DMS 273 (cell line): ENCODE results near the gene SECISBP2.
A peak's percentile ranks its signal among the peaks of the same experiment; 100 is the strongest.

Experiments
- DNase-seq: peaks from one replicate; lab custom pipeline; 2025; ENCODE audit not compliant: unreplicated experiment; lab: John Stamatoyannopoulos, UW

SECISBP2 gene

DNA sequence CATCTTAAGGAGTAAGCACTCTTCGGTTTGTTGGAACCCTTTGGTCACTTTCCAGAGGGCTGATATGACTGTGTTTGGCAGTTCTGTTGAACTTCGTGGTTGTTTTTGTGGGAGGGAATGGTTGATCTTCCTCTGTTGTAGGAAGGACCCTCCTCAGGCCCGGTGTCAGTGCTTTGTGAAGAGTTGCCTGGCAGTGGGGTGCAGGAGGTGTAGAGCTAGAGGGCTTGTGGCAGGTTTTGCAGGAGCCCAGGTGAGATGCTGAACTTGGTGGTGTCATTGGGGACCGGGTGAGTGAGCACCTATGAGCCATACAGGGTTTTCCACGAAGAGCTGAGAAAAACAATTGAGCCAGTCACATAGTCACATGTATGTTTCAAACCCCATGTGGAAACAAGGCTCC, 27.2 kb downstream of the SECISBP2 start:
- DNase-seq, result no peak

DNA sequence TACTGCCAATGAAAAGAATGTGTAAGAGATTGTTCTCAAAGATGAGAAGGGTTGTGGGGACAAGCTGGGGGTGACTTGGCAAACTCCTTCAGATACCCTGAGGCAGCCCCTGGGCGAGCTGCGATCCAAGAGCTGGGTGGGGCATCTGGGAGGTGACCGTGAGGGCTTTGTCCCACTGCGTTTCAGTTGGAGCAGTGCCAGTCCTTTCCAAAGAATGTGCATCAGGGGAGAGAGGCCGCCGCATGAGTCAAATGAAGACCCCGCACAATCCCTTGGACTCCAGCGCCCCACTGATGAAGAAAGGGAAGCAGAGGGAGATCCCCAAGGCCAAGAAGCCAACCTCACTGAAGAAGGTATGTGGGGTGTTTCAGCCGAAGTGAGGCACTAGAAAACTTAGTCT, 28.4 kb downstream of the SECISBP2 start:
- no peak for DNase-seq

DNA sequence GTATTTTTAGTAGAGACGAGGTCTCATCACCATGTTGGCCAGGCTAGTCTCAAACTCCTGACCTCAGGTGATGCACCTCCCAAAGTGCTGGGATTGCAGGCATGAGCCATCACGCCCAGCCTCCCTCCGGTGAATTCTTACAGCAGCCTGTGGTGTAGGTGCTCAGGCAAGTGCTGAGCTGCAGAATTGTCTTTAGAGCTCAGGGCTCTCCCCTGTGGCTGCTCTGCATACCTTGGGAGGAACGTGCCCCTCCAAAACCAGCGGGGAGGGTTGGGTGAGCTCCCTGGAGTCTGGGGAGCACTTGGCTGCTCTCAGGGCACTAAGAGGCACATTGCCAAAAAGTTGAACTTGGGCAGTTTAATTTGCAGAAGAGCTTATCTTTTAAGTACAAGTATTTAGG, 29.4 kb downstream of the SECISBP2 start:
- no peak for DNase-seq

DNA sequence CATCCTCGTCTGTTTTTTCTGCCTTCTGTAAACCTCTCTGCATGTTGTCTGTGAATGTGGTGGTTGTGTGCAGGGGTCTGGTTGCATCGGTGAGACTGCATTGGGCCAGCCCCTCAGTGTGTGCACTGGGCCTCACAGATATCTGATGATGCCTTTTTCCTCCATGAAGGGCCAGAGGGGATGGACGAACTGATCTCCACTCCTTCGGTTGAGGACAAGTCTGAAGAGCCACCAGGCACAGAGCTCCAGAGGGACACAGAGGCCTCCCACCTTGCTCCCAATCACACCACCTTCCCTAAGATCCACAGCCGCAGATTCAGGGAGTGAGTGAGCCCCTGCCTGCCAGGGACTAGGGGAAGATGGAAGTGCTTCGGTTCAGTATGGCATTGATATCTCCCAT, 31.3 kb downstream of the SECISBP2 start:
- DNase-seq, result no peak

DNA sequence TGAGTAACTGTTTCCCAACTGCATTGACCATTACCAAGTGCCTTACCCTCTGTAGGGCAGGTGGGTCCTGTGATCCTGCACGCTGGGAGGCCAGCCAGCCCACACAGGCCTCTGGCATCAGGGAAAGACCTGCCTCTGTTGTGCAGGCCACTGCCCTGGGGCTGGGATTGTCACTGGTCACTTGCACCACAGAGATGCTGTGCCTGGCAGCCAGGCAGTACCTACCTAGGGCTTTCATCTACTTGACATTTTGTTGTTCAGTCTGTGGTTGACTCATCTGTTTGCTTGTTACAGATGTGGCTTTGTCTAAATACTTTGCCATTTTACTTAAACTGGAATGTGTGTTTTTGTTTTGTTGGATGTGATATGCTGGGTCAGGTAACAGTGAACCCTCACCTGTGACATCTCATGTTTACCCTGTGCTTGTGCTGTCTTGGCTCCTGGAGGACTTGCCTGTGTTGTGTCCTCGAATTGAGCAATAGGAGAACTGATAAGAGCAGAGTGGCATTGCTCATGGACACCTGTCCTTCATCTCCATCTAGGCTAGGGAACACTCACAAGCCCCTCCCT, 32.8 kb downstream of the SECISBP2 start:
- DNase-seq, result no peak

DNA sequence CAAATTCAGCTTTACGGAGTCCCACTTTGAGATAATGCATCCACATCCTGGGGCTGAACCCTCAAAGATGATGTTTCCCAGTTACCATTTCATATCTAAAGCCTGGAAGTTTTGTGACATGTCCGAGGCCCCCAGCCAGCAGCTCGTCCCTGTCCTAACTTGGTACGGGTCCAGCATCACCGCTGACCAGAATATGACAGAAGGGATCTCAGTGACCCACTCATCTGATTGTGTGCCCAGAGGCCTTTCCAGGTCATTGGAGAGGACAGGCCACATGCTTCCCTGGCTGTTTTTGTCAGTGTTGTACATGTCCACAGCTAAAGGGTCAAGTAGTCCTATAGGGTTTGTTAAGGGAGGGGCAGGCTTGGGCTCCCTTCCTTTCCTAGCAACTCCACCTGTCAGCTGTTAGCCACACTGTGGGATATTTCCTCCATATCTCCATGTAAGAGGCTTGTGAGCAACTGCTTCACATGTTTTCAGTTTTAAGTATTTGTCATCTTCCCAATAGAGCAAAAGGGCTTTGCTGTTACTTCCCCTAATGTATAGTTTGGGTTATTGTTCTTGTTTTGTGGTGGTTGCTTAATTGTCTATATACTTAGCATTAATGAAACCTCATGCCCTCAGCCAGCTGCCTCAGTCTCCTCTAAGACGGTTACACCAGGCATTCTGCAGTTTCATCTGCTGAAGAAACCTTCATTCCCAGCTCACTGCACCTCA, 33.4 kb downstream of the SECISBP2 start:
- DNase-seq, result no peak

DNA sequence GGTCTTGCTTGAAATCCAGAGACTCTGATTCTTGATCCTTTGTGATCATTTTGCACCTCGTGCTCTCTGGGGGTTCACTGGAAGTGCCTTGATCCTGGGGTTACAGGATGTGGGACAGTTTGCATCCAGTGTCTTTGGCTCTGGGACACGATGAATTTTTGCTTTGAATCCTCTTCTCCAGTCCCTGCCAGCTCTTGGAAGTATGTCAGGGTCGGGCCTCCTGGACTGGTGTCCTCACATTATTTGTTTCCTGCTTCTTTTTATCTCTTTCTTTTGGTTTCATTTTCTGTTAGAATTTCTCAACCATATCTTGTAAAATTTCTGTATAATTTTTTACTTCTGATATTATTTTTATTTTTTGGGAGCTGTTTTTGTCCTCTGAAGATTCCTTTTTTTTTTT, 34.2 kb downstream of the SECISBP2 start:
- DNase-seq, result no peak

DNA sequence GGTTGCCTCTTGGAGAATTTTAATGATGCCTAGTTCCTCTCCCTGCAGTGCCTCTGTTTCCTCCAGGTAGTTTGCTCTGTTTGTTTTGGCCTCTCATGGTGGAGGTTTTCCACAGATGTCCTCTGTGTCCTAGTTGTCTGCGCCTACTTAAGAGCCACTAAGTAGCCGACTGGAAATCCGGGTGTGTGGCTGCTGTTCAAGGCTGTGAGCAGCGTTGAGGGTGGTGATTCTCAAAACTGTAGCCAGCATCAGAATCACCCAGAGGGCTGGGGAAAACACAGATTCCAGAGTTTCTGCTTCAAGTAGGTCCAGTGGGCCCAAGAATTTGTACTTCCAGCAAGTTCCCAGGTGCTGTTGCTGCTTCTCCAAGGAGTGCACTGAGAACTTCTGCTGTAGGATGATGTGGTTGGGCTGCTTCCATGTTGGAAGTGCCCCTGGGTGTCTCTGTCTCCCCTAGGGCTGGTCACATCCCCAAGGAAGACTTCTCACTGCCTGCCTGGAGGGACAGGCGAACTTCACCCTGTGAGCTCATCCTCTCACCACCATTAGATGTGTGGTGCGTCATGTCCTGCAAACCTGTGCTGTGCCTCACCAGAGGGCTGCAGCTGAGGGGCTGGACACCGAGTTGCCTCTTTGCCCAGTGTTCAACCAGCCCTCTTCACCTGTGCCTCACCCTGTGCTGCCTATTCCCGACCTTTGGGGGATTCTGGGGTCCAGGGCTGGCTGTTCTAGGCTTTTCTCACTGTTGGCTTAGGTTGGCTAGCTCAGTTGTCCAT, 34.8 kb downstream of the SECISBP2 start:
- no peak for DNase-seq

DNA sequence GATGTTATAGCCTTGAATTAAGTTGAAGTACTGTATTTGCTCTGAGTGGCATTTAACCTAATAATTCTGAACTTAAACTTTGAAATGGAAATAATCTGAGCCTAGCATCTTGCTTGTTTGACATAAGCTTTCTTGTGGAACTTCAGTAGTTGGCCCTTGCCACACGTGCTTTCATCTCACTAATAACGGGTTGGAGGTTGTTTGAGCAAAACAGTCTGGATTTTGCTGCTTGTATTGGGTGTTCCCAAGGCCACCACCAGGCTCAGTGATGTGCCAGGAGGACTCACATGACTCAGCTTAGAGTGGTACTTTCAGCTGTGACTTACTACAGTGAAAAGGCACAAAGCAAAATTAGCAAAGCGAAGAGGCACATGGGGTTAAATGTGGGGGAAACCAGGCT, 35.7 kb downstream of the SECISBP2 start:
- no peak for DNase-seq

DNA sequence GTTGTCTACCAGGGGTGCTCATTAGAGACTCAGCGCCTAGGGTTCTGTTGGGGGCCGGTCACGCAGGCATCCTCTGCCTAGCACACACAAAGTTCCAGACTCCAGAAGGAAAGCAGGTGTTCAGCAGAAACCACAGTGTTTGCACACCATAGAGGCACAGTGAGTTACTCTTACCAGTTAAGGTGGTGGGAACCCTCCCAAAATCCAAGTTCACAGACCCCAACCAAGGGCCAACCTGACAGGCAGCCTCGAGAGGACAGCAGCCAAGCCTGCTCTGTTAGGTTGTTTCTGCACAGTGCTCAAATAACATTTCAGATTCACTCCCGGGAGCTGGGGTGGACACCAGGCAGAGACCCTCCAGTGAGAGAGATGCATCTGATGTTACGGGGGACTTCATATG, 36.2 kb downstream of the SECISBP2 start:
- DNase-seq, result no peak

DNA sequence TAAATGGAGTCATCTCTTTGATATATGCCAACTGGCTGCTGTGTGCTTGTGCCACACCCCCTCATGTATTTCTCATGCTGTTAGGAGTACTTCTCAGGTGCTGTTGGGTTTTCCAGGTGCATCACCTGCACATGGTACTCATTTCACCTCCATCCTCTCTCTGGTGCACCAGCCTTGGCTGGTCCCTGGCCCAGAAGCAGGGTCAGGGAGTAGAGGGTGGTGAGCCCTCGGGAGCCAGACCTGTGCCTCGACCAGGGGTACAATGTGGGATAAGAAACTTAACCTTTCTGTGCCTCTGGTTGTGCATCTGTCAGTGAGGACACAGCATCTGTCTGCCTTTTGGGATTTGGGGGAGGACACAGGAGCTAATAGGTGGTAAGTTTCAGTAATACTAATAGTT, 38.5 kb downstream of the SECISBP2 start:
- DNase-seq, result no peak

DNA sequence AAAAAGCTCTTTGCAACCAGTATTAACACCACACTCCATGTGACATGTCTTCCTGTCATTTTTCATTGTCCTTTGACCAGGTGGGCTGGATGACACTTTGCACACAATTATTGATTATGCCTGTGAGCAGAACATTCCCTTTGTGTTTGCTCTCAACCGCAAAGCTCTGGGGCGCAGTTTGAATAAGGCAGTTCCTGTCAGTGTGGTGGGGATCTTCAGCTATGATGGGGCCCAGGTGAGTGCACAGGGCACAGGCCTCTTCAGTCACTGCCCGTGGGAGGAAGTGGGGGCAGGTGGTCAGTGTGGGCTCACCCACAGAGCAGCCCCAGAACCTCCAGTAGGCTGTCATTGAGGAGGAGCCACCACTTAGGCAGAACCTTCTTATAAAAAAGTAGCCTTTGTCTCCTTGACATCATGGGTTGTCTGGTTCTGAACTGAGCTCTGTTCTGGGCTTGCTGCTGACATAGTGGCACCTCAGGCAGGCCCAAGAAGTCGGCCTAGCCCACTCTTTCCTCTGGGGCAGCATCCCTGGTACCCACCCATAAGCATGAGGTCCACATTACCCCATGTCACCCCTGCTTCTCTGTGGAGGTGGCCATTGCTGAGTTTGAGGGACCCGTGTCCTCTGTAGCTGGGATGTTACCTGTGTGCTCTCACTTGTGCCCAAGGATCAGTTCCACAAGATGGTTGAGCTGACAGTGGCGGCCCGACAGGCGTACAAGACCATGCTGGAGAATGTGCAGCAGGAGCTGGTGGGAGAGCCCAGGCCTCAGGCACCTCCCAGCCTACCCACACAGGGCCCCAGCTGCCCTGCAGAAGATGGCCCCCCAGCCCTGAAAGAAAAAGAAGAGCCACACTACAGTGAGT, 39.3 kb downstream of the SECISBP2 start:
- no peak for DNase-seq

DNA sequence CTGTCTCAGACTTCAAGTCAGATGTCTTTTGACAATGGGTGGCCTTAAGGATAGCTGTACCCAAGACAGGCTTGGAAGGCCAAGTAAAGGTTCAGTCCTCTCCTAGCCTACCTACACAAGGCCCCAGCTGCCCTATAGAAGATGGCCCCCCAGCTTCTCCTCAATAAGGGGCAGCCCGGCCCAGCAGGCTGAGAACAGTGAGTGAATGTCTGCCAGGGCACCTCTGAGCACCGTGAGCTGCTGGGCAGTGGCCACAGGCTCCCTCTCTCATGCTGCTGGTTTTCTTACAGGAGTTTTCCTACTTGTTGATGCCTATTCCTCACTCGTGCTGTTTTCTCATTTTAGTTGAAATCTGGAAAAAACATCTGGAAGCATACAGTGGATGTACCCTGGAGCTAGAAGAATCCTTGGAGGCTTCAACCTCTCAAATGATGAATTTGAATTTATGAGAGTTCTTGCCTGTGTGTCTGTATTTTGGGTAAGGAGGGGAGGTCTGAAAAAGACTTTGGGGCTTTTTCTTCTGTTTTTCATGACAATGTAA, 40.1 kb downstream of the SECISBP2 start:
- DNase-seq, result no peak

DNA sequence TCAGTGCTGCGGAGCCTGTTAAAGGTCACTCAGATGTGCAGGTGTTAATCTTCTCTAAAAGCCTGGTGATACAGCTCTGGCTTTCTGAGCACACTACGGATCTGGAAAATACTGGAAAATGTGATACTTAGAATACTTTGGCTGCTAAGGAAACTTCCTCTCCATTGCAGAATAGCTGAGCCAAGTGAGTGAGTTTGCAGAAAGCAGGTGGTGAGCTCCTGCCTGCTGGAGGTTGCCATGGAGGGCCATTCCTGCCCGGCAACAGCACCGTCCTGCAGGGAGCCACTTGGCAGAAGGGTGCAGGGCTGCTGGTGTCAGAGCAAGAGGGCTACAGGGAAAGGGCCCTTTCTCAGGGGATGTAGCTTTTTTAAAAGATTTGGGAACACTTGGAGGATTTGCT, 40.7 kb downstream of the SECISBP2 start:
- DNase-seq, result peak; percentile 83

DNA sequence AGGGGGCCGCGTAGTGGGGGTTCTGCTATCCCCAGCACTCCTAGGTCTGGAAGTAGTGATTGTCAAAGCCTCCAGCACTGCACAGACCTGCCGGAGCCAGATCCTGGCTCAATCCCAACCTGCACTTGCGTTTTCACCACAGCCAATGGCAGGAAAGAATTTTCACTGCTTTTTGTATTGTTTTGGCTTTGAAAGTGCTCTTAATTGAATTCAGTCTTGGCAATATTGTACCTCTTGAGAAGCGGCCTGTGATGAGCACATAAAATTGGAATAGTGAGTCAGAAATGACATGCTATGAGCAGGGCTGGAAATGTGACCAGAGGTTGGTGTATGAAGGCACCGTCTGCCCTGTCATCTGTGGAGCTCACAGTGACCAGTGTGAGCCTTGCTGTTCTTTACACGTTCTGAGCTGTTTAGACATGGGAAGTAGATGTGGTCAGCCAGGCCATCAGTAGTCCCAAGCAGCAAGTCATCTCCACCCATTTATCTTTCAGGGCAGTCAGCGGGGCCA, 41.5 kb downstream of the SECISBP2 start:
- peak; percentile 24 for DNase-seq

DNA sequence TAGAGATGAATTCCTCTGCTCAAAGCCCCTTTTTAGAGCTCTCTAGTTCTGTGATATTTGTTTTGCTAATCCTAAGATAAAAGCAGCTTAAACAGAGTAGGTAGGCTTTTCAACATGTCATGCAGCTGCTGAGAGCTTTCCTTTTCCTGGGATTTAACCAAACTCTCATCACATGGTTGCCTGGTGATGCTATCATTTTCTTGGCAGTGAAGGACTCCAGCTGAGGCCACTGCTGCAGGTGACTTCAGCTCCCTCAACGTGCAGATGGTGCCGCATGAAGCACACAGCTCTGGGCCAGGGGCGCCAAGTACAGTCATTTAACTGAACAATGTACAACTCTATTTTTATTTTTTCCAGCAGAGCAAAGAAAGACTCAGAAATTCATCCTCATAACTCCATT, 42.2 kb downstream of the SECISBP2 start:
- peak; percentile 26 for DNase-seq

DNA sequence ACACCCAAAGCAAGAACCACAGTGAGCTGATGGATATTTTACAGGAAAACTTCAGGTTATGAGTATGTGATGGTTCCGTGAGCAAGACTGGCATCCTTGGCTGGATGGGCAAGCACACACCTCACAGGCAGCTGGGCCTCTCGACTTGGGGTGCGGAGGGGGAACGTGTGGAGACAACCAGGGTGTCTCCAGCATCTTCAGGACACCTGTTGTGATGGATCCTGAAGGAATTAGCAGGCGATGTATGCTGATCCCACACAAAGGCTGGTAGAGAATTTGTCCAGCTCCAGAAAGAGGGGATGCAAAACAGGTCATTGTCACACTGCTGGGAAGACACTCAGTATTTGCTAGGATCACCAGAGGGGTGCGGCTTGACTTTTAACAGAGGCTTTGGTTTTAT, 42.7 kb downstream of the SECISBP2 start:
- DNase-seq, result no peak

DNA sequence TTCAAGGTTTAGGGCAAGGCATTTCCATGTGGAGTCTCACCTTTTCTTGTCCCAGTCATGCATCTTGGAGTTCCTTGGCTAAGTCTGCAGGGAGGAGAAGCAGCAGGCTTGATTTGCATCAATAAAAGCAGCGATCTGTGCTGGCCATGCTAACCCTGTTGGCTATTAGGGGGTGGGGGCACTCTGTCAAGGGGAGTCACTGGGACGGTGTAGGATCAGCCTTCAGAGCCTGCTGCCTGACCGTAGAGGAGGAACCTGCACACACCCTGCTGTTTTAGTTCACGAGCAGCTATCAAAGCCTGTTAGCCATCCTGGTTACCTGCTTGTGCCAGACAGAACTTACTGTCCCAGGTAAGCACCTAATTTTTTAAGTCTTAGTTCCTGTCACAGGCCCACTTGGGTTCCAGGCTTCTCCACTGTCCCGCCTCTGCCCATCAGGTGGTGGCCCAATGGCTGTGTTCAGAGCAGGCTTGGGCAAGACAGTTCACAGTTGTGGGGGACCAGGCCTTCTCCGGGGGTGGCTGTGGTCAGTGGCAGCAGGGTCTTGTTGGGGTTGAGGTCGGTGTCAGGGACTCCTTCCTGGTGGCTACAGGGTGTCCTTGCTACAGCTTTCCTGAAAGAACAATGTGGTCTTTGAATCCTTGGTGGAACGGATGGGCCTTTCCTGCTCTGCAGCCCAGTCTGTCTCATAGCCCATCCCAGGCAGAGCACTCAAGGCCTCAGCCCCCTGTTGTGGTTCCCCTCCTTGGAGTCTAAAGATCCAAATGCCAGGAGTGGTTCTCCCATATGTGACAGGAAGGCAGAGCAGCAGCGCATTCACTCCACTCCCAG, 43.7 kb downstream of the SECISBP2 start:
- no peak for DNase-seq

DNA sequence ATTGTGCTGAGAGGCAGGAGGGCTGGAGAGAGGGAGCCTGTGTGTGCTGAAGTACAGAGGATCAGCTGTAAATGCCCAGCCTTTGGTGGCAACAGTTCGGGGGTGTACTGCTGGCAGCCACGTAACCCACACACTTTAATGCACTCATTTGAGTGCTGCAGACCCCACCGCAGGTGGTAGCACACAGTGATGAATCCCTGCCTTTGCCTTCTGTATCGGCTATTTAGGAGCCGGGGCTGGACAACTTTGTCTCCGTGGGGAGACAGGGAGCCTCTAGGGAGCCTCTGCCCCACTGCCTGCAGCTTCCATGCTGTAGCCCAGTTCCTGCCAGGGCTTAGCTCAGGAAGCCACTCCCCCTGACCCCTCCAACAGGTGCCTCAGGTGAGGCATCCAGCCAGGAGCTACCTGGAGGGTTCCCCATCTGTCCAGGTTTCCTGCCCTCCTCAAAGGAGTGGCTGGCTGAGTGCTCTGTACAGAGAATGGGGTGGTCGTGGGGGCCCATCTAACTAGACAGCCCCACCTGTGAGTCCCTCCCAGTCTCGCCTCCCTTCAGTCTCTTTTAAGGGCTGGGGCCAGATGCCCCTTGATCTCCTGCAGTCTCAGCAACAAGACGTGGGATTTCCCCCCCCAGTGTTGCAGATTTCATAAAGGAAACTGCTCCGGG, 44.5 kb downstream of the SECISBP2 start:
- no peak for DNase-seq

DNA sequence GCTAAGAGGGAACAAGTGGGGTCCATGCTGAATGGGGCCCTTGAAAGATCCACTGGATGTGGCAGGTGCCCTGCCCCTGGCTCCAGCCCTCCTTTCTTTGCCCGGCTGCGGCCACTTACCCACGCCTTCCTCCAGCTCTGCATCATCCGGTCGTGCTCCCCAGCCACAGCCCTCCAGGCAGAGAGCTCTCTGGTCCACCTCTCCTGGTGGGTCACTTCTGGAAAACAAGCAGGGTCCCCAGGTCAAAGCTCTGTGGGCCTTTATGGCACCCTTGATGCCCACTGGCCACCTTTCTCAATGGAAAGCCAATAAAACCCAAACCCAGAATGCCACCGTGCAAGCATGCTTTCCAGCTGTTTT, 45.0 kb downstream of the SECISBP2 start:
- DNase-seq, result no peak
